Nephron (organoid): ENCODE results near the gene GRM5.
A peak's percentile ranks its signal among the peaks of the same experiment; 100 is the strongest.

Experiments used
- H3K27ac Mint-ChIP-seq, 3 experiments: 2 replicates each; pipeline ENCODE4 v1.8.0; 2020; ENCODE audit warnings: mixed read lengths in 3 of 3, mild to moderate bottlenecking in 2 of 3, moderate library complexity in 1 of 3
- H3K27me3 Mint-ChIP-seq: 2 replicates; pipeline ENCODE4 v1.8.0; 2021; ENCODE audit warnings: low read depth, mild to moderate bottlenecking, moderate library complexity, mixed read lengths
- H3K36me3 Mint-ChIP-seq: 2 replicates; pipeline ENCODE4 v1.8.0; 2020; ENCODE audit warnings: low read depth, mixed read lengths
- H3K4me1 Mint-ChIP-seq: 2 replicates; pipeline ENCODE4 v1.8.0; 2020; ENCODE audit warnings: mixed read lengths
- H3K4me3 Mint-ChIP-seq, 3 experiments: 2 replicates each; pipeline ENCODE4 v1.8.0; 2020; ENCODE audit warnings: mild to moderate bottlenecking in 3 of 3, mixed read lengths in 3 of 3, moderate library complexity in 2 of 3
- H3K9me3 Mint-ChIP-seq: 2 replicates; pipeline ENCODE4 v1.8.0; 2020; ENCODE audit warnings: mixed read lengths
- TF ChIP-seq, protein P1 (sequence below), 3 experiments: fragments of 200-600 bp; sonication (generic); IDR thresholded peaks; one replicate each; pipeline ENCODE4 v1.5.0; 2021; ENCODE audit warnings: antibody characterized with exemption in 3 of 3; ENCODE audit not compliant: unreplicated experiment in 3 of 3

Gene GRM5

GRCh38 chr11:88626216-88626615 is 439.6 kb downstream of the GRM5 start:
- Mint-ChIP-seq H3K9me3 (no peaks in the 10 kb centered on the region), H3K27ac (peak overlapping the region in 1 of 3 experiments; percentile 26), H3K4me1 (peaks cover 16% of the 10 kb centered on the region), H3K36me3 (no peaks in the 10 kb centered on the region), H3K27me3 (no peaks in the 10 kb centered on the region), H3K4me3 (no peak overlapping the region)
- TF ChIP-seq, protein P1, sequence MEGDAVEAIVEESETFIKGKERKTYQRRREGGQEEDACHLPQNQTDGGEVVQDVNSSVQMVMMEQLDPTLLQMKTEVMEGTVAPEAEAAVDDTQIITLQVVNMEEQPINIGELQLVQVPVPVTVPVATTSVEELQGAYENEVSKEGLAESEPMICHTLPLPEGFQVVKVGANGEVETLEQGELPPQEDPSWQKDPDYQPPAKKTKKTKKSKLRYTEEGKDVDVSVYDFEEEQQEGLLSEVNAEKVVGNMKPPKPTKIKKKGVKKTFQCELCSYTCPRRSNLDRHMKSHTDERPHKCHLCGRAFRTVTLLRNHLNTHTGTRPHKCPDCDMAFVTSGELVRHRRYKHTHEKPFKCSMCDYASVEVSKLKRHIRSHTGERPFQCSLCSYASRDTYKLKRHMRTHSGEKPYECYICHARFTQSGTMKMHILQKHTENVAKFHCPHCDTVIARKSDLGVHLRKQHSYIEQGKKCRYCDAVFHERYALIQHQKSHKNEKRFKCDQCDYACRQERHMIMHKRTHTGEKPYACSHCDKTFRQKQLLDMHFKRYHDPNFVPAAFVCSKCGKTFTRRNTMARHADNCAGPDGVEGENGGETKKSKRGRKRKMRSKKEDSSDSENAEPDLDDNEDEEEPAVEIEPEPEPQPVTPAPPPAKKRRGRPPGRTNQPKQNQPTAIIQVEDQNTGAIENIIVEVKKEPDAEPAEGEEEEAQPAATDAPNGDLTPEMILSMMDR (IDR thresholded peaks at IDR 0.05; ENCODE audit: unreplicated experiment in 3 of 3), result no peak

DNA sequence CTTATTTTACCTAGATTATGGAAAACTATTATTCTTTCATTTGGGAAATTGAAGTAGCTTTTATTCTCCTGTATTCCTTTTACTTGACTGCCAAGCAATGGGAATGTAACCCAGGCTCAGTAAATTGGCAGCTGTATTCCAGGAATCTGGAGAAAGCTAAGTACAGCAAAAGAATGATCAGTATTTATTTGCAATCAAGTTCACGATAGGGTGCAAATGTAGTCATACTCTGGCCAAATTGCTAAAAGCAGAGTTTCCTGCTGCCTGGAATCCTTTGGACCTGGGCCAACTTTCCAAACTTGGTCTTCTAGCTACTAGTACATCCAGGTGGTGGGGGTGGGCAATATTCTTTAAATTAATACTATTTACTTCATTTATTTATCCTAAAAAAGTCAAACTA is 442.3 kb downstream of the GRM5 start:
- Mint-ChIP-seq H3K27ac (no peak overlapping the region), H3K27me3 (no peaks in the 10 kb centered on the region), H3K4me1 (peaks cover 38% of the 10 kb centered on the region), H3K9me3 (no peaks in the 10 kb centered on the region), H3K36me3 (no peaks in the 10 kb centered on the region), H3K4me3 (no peak overlapping the region)
- TF ChIP-seq, protein P1 (IDR thresholded peaks at IDR 0.05; ENCODE audit: unreplicated experiment in 3 of 3), result no peak

- TF ChIP-seq, protein P1 (IDR thresholded peaks at IDR 0.05; ENCODE audit: unreplicated experiment in 3 of 3), result no peak
- H3K36me3 Mint-ChIP-seq, result no peaks in the 10 kb centered on the region
- peaks cover 56% of the 10 kb centered on the region for H3K4me1 Mint-ChIP-seq
- H3K4me3 Mint-ChIP-seq, result no peak overlapping the region
- no peaks in the 10 kb centered on the region for H3K27me3 Mint-ChIP-seq
- H3K27ac Mint-ChIP-seq, result peak overlapping the region; percentile 3 to 71 (median 34)
- no peaks in the 10 kb centered on the region for H3K9me3 Mint-ChIP-seq
Measured at GRCh38 chr11:88620568-88621130, 445.1 kb downstream of the GRM5 start.

GRCh38 chr11:88619656-88620385 is 446.0 kb downstream of the GRM5 start:
- Mint-ChIP-seq H3K27ac (peak overlapping the region; percentile 3 to 71 (median 34)), H3K27me3 (no peaks in the 10 kb centered on the region), H3K36me3 (no peaks in the 10 kb centered on the region), H3K4me3 (no peak overlapping the region), H3K9me3 (no peaks in the 10 kb centered on the region), H3K4me1 (peaks cover 58% of the 10 kb centered on the region)
- TF ChIP-seq, protein P1 (IDR thresholded peaks at IDR 0.05; ENCODE audit: unreplicated experiment in 3 of 3), result no peak

DNA sequence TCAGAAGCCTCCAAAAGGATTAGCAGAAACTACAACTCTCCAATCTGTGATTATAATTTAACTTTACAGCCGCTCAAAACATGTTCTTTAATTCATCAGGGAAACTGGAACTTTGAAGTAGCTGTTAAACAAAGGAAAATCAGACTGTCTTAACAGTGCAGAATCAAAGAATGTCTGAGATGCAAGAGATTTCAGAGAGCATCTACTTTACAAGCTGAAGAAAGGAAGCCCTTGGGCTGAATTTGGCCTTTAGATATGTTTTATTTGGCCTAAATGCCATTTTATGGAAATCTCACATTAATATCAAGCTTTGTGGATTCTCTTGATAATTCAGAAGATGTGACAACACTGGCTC is 446.7 kb downstream of the GRM5 start:
- Mint-ChIP-seq H3K36me3 (no peaks in the 10 kb centered on the region), H3K9me3 (no peaks in the 10 kb centered on the region), H3K4me3 (no peak overlapping the region)

More for the DNA sequence above, 446.7 kb downstream of the GRM5 start:
- TF ChIP-seq, protein P1 (IDR thresholded peaks at IDR 0.05; ENCODE audit: unreplicated experiment in 3 of 3), result no peak
- no peaks in the 10 kb centered on the region for H3K27me3 Mint-ChIP-seq
- H3K4me1 Mint-ChIP-seq, result peaks cover 58% of the 10 kb centered on the region
- peak overlapping the region in 2 of 3 experiments; percentile 71 to 82 for H3K27ac Mint-ChIP-seq
